ENCODE measurements around the gene ARHGAP5. TPM values are rescaled to one million over a fixed set of nuclear protein-coding genes. Genes with fewer than 3 reads are reported as not detected.
"Not testable (repeated sequence)": the region's sequence is repeated elsewhere in the genome, so short reads cannot be mapped to it uniquely, and the experiment has no call there.

Gene ARHGAP5
- total and polyA plus RNA-seq, 2 experiments from 2014 or later = 22.1 to 72.6 TPM

- H3K36me3 Mint-ChIP-seq (ENCODE audit: low read depth) = peaks cover 89% of the 10 kb centered on the region
- not testable (repeated sequence) for H3F3A ChIP-seq (replicated peaks; ENCODE audit: low read depth); H3K4me3 ChIP-seq; H3K9me2 ChIP-seq (ENCODE audit: insufficient read depth); H3K27me3 ChIP-seq (ENCODE audit: insufficient read depth); DNase-seq (ENCODE audit: low spot score); H3K27ac Mint-ChIP-seq; H2AFZ ChIP-seq; H3K4me3 Mint-ChIP-seq; H4K20me1 ChIP-seq (replicated peaks; ENCODE audit: insufficient read depth); H3K4me1 Mint-ChIP-seq; H3K27ac ChIP-seq (ENCODE audit: low read depth); H3K4me2 ChIP-seq; H3K27me3 Mint-ChIP-seq (ENCODE audit: insufficient read depth, low read depth, poor library complexity); ATAC-seq; H3K4me1 ChIP-seq (ENCODE audit: insufficient read depth)
- H3K9me3 Mint-ChIP-seq = peaks cover 42% of the 10 kb centered on the region
- Histone ChIP-seq H3K36me3 (ENCODE audit: insufficient read depth) (peaks cover 12% of the 10 kb centered on the region; the same call in 1 of the 2 replicates), H3K79me2 (replicated peaks; ENCODE audit: insufficient read depth) (peaks cover 64% of the 10 kb centered on the region)
Measured at GRCh38 chr14:32131689-32132088, 54.6 kb downstream of the ARHGAP5 start.

- Mint-ChIP-seq H3K36me3 (ENCODE audit: low read depth) (peaks cover 85% of the 10 kb centered on the region), H3K27ac (no peak overlapping the region), H3K4me3 (no peak overlapping the region), H3K9me3 (peaks cover 41% of the 10 kb centered on the region), H3K27me3 (ENCODE audit: insufficient read depth, low read depth, poor library complexity) (no peaks in the 10 kb centered on the region), H3K4me1 (peaks cover 3% of the 10 kb centered on the region; the same call in 2 of the 3 replicates)
- Histone ChIP-seq H3K4me2 (no peak overlapping the region), H2AFZ (no peak overlapping the region), H3K79me2 (replicated peaks; ENCODE audit: insufficient read depth) (peaks cover 66% of the 10 kb centered on the region), H3K4me1 (ENCODE audit: insufficient read depth) (peaks cover 7% of the 10 kb centered on the region; the same call in 1 of the 2 replicates), H3K9me2 (ENCODE audit: insufficient read depth) (no peaks in the 10 kb centered on the region), H3K4me3 (no peak overlapping the region), H3K27ac (ENCODE audit: low read depth) (no peak overlapping the region), H3F3A (replicated peaks; ENCODE audit: low read depth) (no peaks in the 10 kb centered on the region), H3K36me3 (ENCODE audit: insufficient read depth) (peaks cover 7% of the 10 kb centered on the region; the same call in 1 of the 2 replicates), H4K20me1 (replicated peaks; ENCODE audit: insufficient read depth) (no peaks in the 10 kb centered on the region), H3K27me3 (ENCODE audit: insufficient read depth) (no peaks in the 10 kb centered on the region)
- ATAC-seq = no peak
- DNase-seq (ENCODE audit: low spot score) = no peak
- TF ChIP-seq EZH2phosphoT487 (IDR thresholded peaks at IDR 0.05; ENCODE audit: unreplicated experiment) (no peak), ETS1 (IDR thresholded peaks at IDR 0.05) (no peak), ZNF331 (CRISPR knock-in tag; IDR thresholded peaks at IDR 0.05; ENCODE audit: low read depth) (no peak), JUNB (IDR thresholded peaks at IDR 0.05; ENCODE audit: unreplicated experiment) (no peak), REST (IDR thresholded peaks at IDR 0.05; ENCODE audit: unreplicated experiment) (no peak), CREB1 (CRISPR knock-in tag; IDR thresholded peaks at IDR 0.05; ENCODE audit: low read depth) (no peak), STAT1 (IDR thresholded peaks at IDR 0.05; ENCODE audit: unreplicated experiment) (no peak), POLR2AphosphoS5 (IDR thresholded peaks at IDR 0.05; ENCODE audit: low read depth) (no peak)
- TF ChIP-seq, protein P1, sequence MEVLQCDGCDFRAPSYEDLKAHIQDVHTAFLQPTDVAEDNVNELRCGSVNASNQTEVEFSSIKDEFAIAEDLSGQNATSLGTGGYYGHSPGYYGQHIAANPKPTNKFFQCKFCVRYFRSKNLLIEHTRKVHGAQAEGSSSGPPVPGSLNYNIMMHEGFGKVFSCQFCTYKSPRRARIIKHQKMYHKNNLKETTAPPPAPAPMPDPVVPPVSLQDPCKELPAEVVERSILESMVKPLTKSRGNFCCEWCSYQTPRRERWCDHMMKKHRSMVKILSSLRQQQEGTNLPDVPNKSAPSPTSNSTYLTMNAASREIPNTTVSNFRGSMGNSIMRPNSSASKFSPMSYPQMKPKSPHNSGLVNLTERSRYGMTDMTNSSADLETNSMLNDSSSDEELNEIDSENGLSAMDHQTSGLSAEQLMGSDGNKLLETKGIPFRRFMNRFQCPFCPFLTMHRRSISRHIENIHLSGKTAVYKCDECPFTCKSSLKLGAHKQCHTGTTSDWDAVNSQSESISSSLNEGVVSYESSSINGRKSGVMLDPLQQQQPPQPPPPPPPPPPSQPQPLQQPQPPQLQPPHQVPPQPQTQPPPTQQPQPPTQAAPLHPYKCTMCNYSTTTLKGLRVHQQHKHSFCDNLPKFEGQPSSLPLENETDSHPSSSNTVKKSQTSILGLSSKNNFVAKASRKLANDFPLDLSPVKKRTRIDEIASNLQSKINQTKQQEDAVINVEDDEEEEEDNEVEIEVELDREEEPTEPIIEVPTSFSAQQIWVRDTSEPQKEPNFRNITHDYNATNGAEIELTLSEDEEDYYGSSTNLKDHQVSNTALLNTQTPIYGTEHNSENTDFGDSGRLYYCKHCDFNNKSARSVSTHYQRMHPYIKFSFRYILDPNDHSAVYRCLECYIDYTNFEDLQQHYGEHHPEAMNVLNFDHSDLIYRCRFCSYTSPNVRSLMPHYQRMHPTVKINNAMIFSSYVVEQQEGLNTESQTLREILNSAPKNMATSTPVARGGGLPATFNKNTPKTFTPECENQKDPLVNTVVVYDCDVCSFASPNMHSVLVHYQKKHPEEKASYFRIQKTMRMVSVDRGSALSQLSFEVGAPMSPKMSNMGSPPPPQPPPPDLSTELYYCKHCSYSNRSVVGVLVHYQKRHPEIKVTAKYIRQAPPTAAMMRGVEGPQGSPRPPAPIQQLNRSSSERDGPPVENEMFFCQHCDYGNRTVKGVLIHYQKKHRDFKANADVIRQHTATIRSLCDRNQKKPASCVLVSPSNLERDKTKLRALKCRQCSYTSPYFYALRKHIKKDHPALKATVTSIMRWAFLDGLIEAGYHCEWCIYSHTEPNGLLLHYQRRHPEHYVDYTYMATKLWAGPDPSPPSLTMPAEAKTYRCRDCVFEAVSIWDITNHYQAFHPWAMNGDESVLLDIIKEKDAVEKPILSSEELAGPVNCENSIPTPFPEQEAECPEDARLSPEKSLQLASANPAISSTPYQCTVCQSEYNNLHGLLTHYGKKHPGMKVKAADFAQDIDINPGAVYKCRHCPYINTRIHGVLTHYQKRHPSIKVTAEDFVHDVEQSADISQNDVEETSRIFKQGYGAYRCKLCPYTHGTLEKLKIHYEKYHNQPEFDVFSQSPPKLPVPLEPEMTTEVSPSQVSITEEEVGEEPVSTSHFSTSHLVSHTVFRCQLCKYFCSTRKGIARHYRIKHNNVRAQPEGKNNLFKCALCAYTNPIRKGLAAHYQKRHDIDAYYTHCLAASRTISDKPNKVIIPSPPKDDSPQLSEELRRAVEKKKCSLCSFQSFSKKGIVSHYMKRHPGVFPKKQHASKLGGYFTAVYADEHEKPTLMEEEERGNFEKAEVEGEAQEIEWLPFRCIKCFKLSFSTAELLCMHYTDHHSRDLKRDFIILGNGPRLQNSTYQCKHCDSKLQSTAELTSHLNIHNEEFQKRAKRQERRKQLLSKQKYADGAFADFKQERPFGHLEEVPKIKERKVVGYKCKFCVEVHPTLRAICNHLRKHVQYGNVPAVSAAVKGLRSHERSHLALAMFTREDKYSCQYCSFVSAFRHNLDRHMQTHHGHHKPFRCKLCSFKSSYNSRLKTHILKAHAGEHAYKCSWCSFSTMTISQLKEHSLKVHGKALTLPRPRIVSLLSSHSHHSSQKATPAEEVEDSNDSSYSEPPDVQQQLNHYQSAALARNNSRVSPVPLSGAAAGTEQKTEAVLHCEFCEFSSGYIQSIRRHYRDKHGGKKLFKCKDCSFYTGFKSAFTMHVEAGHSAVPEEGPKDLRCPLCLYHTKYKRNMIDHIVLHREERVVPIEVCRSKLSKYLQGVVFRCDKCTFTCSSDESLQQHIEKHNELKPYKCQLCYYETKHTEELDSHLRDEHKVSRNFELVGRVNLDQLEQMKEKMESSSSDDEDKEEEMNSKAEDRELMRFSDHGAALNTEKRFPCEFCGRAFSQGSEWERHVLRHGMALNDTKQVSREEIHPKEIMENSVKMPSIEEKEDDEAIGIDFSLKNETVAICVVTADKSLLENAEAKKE (CRISPR knock-in tag; IDR thresholded peaks at IDR 0.05) = no peak
Measured at GRCh38 chr14:32134448-32135097, 57.5 kb downstream of the ARHGAP5 start.
